C4-2B (cell line): Measurements from ENCODE around the gene ZBTB16.
A peak's percentile ranks its signal among the peaks of the same experiment; 100 is the strongest.

Source experiments
- H3K27ac ChIP-seq: fragments of 450-650 bp; 2 replicates; pipeline ENCODE4 v1.5.1; 2017
- CTCF ChIP-seq: fragments of 450-650 bp; conservative IDR thresholded peaks from 2 replicates; pipeline ENCODE4 v1.5.1; 2017; ENCODE audit warnings: mild to moderate bottlenecking
- ZFX ChIP-seq: fragments of 450-650 bp; IDR thresholded peaks from 2 replicates; pipeline ENCODE4 v1.6.1; 2017

The ZBTB16 gene

GRCh38 chr11:114073828-114074381, 14.4 kb downstream of the ZBTB16 start:
- H3K27ac ChIP-seq, result peak overlapping the region; percentile 66
- TF ChIP-seq CTCF, result no peak
- TF ChIP-seq ZFX, result no peak

- peak overlapping the region; percentile 66 for H3K27ac ChIP-seq
- TF ChIP-seq CTCF, result no peak
- TF ChIP-seq ZFX, result no peak
Observed at GRCh38 chr11:114074546-114075343, 15.2 kb downstream of the ZBTB16 start.

GRCh38 chr11:114075344-114075610, 15.8 kb downstream of the ZBTB16 start:
- no peak for TF ChIP-seq CTCF

GRCh38 chr11:114075891-114076441, 16.5 kb downstream of the ZBTB16 start:
- TF ChIP-seq ZFX, result no peak
- TF ChIP-seq CTCF, result peak; percentile 81
- H3K27ac ChIP-seq, result peak overlapping the region; percentile 66

More at GRCh38 chr11:114075344-114075610, 15.8 kb downstream of the ZBTB16 start:
- peak overlapping the region; percentile 66 for H3K27ac ChIP-seq

- no peak for TF ChIP-seq ZFX
- no peak for TF ChIP-seq CTCF
- H3K27ac ChIP-seq, result peak overlapping the region; percentile 66
Observed at GRCh38 chr11:114076921-114077331, 17.4 kb downstream of the ZBTB16 start.

- TF ChIP-seq ZFX (no peak), CTCF (no peak)
- H3K27ac ChIP-seq, result peak overlapping the region; percentile 66
Observed at GRCh38 chr11:114077482-114078305, 18.2 kb downstream of the ZBTB16 start.

- peak overlapping the region; percentile 66 for H3K27ac ChIP-seq
- no peak for TF ChIP-seq CTCF
- TF ChIP-seq ZFX, result no peak
Observed at GRCh38 chr11:114078423-114078822, 18.9 kb downstream of the ZBTB16 start.
